Measurements from ENCODE around the gene ZNF24. TPM values are rescaled to one million over a fixed set of nuclear protein-coding genes. Genes with fewer than 3 reads are reported as not detected.

Gene ZNF24
- total and polyA plus RNA-seq, 2 experiments from 2014 or later, result 52.4 to 75.2 TPM

- TF ChIP-seq ZNF462 (CRISPR knock-in tag; IDR thresholded peaks at IDR 0.05) (no peak), EZH2 (IDR thresholded peaks at IDR 0.05; ENCODE audit: low read depth, unreplicated experiment) (no peak), STAT1 (IDR thresholded peaks at IDR 0.05; ENCODE audit: unreplicated experiment) (no peak), CREB1 (CRISPR knock-in tag; IDR thresholded peaks at IDR 0.05; ENCODE audit: low read depth) (no peak)
Measured at GRCh38 chr18:35378574-35378896, 34.3 kb upstream of the ZNF24 start (continued).

- H3K4me1 Mint-ChIP-seq, result peaks cover 7% of the 10 kb centered on the region; the same call in 2 of the 3 replicates
- no peak for DNase-seq (ENCODE audit: low spot score)
- peak overlapping the region; percentile 99 for H2AFZ ChIP-seq
- no peaks in the 10 kb centered on the region for H3F3A ChIP-seq (replicated peaks; ENCODE audit: low read depth)
- peaks cover 9% of the 10 kb centered on the region for H3K4me1 ChIP-seq (ENCODE audit: insufficient read depth)
- no peak overlapping the region for H3K27ac Mint-ChIP-seq
- no peak for ATAC-seq
- H3K9me3 Mint-ChIP-seq, result peaks cover 4% of the 10 kb centered on the region; the same call in 2 of the 3 replicates
- H3K79me2 ChIP-seq (replicated peaks; ENCODE audit: insufficient read depth), result no peaks in the 10 kb centered on the region
- no peaks in the 10 kb centered on the region for H3K27me3 ChIP-seq (ENCODE audit: insufficient read depth)
- no peaks in the 10 kb centered on the region for H3K36me3 ChIP-seq (ENCODE audit: insufficient read depth)
- no peaks in the 10 kb centered on the region for H4K20me1 ChIP-seq (replicated peaks; ENCODE audit: insufficient read depth)
- H3K36me3 Mint-ChIP-seq (ENCODE audit: low read depth), result no peaks in the 10 kb centered on the region
- H3K27me3 Mint-ChIP-seq (ENCODE audit: insufficient read depth, low read depth, poor library complexity), result peaks cover 3% of the 10 kb centered on the region
- peak overlapping the region; percentile 82; the same call in 1 of the 2 replicates for H3K4me3 ChIP-seq
- peak overlapping the region; percentile 73 for H3K4me3 Mint-ChIP-seq
- TF ChIP-seq CTCF (conservative IDR thresholded peaks at IDR 0.05; ENCODE audit: low read depth in 2 of 2) (no peak), POLR2AphosphoS5 (IDR thresholded peaks at IDR 0.05; ENCODE audit: low read depth) (no peak)
- no peak overlapping the region for H3K27ac ChIP-seq (ENCODE audit: low read depth)
- H3K9me2 ChIP-seq (ENCODE audit: insufficient read depth), result no peaks in the 10 kb centered on the region
- H3K4me2 ChIP-seq, result peak overlapping the region; percentile 93
Measured at GRCh38 chr18:35377875-35378573, 33.8 kb upstream of the ZNF24 start.
